Parathyroid adenoma (tissue), 2 donors: ENCODE results near the gene ZDHHC11.
"Not testable (repeated sequence)": the region's sequence is repeated elsewhere in the genome, so short reads cannot be mapped to it uniquely, and the experiment has no call there.

ENCODE experiments used
- H2AFZ ChIP-seq: fragments of 300-600 bp; sonication (generic); one replicate; pipeline ENCODE4 v1.7.0; 2017; ENCODE audit warnings: antibody characterized with exemption, mild to moderate bottlenecking
- H3K27ac ChIP-seq: fragments of 300-600 bp; sonication (generic); one replicate; pipeline ENCODE4 v1.7.0; 2017
- H3K27me3 ChIP-seq: fragments of 300-600 bp; sonication (generic); one replicate; pipeline ENCODE4 v1.7.0; 2017; ENCODE audit warnings: low read length; ENCODE audit not compliant: control insufficient read depth, insufficient read depth
- H3K36me3 ChIP-seq: fragments of 300-600 bp; sonication (generic); one replicate; pipeline ENCODE4 v1.7.0; 2017; ENCODE audit warnings: low read length; ENCODE audit not compliant: control insufficient read depth, insufficient read depth
- H3K4me1 ChIP-seq: fragments of 300-600 bp; sonication (generic); one replicate; pipeline ENCODE4 v1.7.0; 2017; ENCODE audit warnings: control low read depth
- H3K4me2 ChIP-seq: fragments of 300-600 bp; sonication (generic); one replicate; pipeline ENCODE4 v1.7.0; 2017; ENCODE audit warnings: low read length
- H3K4me3 ChIP-seq: fragments of 300-600 bp; sonication (generic); one replicate; pipeline ENCODE4 v1.7.0; 2017; ENCODE audit warnings: low read depth, low read length
- H3K79me2 ChIP-seq: fragments of 300-600 bp; sonication (generic); one replicate; pipeline ENCODE4 v1.7.0; 2017; ENCODE audit warnings: control low read depth
- H3K9ac ChIP-seq: fragments of 300-600 bp; sonication (generic); one replicate; pipeline ENCODE4 v1.7.0; 2017; ENCODE audit warnings: mild to moderate bottlenecking
- H3K9me3 ChIP-seq: fragments of 300-600 bp; sonication (generic); one replicate; pipeline ENCODE4 v1.7.0; 2017; ENCODE audit warnings: low read length; ENCODE audit not compliant: control insufficient read depth
- TF ChIP-seq, protein P1 (sequence below): fragments of 300-600 bp; sonication (generic); IDR thresholded peaks from one replicate; pipeline ENCODE4 v1.7.0; 2017; ENCODE audit warnings: antibody characterized with exemption, mild to moderate bottlenecking
- donor health status: primary hyperparathyroidism.

Gene ZDHHC11

DNA sequence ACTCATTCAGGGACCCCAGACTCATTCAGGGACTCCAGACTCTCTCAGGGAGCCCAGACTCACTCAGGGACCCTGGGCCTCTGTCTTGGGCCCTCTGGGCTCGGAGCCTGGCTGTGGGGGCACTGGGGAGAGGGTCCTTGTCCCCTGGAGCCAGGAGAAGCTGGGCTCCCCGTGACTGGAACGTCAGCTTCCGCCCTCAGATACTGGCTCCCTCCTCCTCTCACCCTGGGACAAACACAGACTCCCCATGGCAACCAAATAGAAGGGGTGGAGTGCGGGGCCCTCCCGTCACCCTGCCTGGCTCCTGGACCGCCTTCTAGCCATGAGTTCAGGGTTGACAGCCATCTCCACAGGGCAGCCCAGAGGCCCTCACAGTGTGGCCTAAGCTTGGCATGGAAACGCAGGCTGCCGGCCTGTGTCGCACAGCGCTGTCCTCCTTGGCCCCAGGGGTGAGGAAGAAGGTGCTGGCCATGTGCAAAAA is 93.9 kb downstream of the ZDHHC11 start:
- Histone ChIP-seq H3K27ac (no peak overlapping the region), H3K36me3 (no peaks in the 10 kb centered on the region), H3K9me3 (no peaks in the 10 kb centered on the region), H3K4me1 (no peaks in the 10 kb centered on the region), H3K4me2 (no peak overlapping the region), H2AFZ (no peak overlapping the region), H3K9ac (no peak overlapping the region), H3K79me2 (no peaks in the 10 kb centered on the region), H3K4me3 (no peak overlapping the region), H3K27me3 (no peaks in the 10 kb centered on the region)
- TF ChIP-seq, protein P1, sequence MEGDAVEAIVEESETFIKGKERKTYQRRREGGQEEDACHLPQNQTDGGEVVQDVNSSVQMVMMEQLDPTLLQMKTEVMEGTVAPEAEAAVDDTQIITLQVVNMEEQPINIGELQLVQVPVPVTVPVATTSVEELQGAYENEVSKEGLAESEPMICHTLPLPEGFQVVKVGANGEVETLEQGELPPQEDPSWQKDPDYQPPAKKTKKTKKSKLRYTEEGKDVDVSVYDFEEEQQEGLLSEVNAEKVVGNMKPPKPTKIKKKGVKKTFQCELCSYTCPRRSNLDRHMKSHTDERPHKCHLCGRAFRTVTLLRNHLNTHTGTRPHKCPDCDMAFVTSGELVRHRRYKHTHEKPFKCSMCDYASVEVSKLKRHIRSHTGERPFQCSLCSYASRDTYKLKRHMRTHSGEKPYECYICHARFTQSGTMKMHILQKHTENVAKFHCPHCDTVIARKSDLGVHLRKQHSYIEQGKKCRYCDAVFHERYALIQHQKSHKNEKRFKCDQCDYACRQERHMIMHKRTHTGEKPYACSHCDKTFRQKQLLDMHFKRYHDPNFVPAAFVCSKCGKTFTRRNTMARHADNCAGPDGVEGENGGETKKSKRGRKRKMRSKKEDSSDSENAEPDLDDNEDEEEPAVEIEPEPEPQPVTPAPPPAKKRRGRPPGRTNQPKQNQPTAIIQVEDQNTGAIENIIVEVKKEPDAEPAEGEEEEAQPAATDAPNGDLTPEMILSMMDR, result no peak

DNA sequence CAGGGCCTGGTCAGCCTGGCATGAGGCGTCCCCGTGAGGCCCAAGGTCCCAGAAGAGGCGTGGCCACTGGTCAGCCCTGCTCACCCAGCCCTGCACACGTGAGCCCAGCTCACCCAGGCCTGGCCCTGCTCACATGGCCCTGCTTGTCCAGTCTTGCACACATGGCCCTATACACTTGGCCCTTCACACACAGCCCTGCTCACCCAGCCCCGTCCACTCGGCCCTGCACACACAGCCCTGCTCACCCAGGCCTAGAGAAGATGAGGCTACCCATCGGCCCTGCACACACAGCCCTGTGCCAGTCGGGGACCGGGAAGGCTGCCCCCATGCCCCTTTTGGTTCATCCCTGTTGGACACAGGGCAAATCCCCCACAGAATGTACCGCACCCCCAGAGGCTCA is 94.6 kb downstream of the ZDHHC11 start:
- no peaks in the 10 kb centered on the region for H3K4me1 ChIP-seq
- H3K4me2 ChIP-seq, result no peak overlapping the region
- H3K79me2 ChIP-seq, result no peaks in the 10 kb centered on the region
- H3K27me3 ChIP-seq, result no peaks in the 10 kb centered on the region
- no peaks in the 10 kb centered on the region for H3K9me3 ChIP-seq
- TF ChIP-seq, protein P1, result no peak
- H3K36me3 ChIP-seq, result no peaks in the 10 kb centered on the region
- H3K27ac ChIP-seq, result no peak overlapping the region
- H2AFZ ChIP-seq, result no peak overlapping the region
- H3K9ac ChIP-seq, result no peak overlapping the region
- H3K4me3 ChIP-seq, result no peak overlapping the region

DNA sequence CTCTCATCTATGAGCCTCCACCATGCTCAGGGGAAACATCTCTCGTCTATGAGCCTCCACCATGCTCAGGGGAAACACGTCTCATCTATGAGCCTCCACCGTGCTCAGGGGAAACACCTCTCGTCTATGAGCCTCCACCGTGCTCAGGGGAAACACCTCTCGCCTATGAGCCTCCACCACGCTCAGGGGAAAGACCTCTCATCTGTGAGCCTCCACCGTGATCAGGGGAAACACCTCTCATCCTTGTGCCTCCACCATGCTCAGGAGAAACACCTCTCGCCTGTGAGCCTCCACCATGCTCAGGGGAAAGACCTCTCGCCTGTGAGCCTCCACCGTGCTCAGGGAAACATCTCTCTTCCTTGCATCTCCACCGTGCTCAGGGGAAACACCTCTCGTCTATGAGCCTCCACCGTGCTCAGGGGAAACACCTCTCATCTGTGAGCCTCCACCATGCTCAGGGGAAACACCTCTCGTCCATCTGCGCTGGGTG is 96.6 kb downstream of the ZDHHC11 start:
- not testable (repeated sequence) for H2AFZ ChIP-seq, H3K4me2 ChIP-seq, H3K36me3 ChIP-seq, H3K27me3 ChIP-seq, H3K9ac ChIP-seq, H3K79me2 ChIP-seq, H3K27ac ChIP-seq, H3K4me3 ChIP-seq, H3K9me3 ChIP-seq, H3K4me1 ChIP-seq

DNA sequence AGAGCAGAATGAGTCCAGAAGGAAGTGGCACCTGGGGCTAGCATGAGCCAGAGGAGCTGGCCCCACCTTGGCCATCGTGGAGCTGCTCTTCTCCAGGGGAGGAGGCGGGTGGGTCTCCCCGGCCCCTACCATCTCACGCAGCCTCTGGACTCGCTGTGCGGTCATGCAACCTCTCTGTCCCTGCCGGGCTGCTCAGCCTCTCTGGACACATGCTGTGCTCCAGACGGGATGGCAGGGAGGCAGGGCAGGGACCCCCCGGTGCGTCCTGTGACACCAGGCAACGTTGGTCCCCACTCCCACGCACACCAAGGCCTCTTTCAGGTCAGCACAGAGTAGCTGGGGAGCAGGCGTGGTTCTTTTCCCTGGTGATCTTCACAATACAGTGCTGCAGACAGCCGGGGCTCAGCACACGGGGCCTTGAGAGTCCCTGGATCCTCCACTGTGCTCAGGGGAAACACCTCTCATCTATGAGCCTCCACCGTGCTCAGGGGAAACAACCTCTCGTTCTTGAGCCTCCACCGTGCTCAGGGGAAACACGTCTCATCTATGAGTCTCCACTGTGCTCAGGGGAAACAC is 97.1 kb downstream of the ZDHHC11 start:
- not testable (repeated sequence) for H3K27ac ChIP-seq, H3K27me3 ChIP-seq, H3K36me3 ChIP-seq, H3K9ac ChIP-seq, H3K4me3 ChIP-seq, H3K4me2 ChIP-seq, H3K4me1 ChIP-seq, H3K9me3 ChIP-seq, H2AFZ ChIP-seq, H3K79me2 ChIP-seq

DNA sequence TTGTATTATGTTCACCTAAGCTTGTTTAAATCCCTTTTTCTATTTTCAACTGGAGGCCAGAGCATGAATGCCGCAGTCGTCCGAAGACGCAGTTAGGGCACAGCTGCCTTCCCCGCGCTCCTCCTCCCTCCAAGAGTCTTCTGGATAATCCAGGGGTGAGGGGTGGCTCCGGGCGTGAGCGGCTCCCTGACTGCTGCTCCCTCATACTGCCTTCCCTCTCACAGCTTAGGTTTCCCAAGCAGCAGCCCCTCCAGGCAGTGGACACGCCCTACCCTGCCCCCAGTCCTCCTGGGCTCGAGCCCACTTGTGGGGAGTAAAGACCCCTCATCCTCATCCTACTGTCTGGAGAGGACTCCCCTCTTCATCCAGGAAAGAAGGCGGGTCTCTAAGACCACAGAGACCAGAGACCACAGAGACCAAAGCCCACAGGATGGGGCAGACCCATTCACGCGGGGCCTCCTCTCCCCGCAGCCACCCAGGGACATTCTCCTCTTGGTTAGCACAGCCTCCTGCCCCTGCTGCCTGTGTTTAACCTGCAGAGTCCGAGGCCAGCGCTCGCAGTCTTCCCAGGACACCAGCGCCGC is 98.2 kb downstream of the ZDHHC11 start:
- H3K36me3 ChIP-seq, H3K9me3 ChIP-seq, H2AFZ ChIP-seq, H3K4me2 ChIP-seq, H3K4me1 ChIP-seq, H3K27me3 ChIP-seq, H3K79me2 ChIP-seq, H3K9ac ChIP-seq, H3K27ac ChIP-seq, H3K4me3 ChIP-seq: not testable (repeated sequence)

DNA sequence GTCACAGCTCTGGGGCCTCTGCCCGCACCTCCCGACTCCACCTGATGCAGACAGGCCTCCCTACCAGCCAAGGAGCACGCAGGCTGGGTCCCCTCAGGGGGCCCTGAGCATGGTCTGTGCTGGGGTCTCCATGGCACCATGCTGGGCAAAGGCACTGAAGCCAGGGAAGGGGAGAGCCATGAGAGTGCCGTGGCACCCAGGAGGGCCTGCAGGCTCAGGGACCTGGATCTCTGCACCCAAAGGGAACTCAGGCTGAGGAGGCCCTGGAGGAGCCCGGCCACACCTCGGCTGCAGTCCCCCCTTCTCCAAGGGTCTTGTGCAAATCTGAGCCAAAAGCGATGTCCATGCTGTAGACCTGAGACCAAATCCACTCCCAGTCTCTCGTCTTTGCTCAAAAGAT is 98.8 kb downstream of the ZDHHC11 start:
- H2AFZ ChIP-seq, H3K9me3 ChIP-seq, H3K4me2 ChIP-seq, H3K9ac ChIP-seq, H3K27ac ChIP-seq, H3K79me2 ChIP-seq, H3K4me1 ChIP-seq, H3K4me3 ChIP-seq, H3K36me3 ChIP-seq, H3K27me3 ChIP-seq: not testable (repeated sequence)
